Caco-2 (cell line): Measurements from ENCODE around the gene TWF2. TPM values are rescaled to one million over a fixed set of nuclear protein-coding genes. Genes with fewer than 3 reads are reported as not detected.

ENCODE experiments used
- BruUV-seq: library from RNA; stranded (reverse); fragments of 400-500 nt; replicated peaks from 2 replicates; lab custom pipeline; 2021; lab: Mats Ljungman, UMichigan
- CTCF ChIA-PET: fragments of 300-600 bp; sonication (Branson Sonifier 250); formaldehyde crosslinking; loops from one replicate; lab custom pipeline; 2022; ENCODE audit warnings: antibody characterized with exemption; lab: Charles Lee
- POLR2A ChIA-PET: fragments of 300-600 bp; sonication (Branson Sonifier 250); formaldehyde crosslinking; loops from one replicate; lab custom pipeline; 2022; ENCODE audit warnings: antibody characterized with exemption; lab: Charles Lee
- DNase-seq, 2 experiments: peaks; one replicate each; pipeline versions ENCODE4 v3.0.0 to v3.0.0-alpha.2; 2020 to 2022
- H3K27me3 ChIP-seq: replicated peaks from 2 replicates; pipeline ENCODE4 v1.6.0; 2011; ENCODE audit warnings: low read length; ENCODE audit not compliant: control insufficient read depth, insufficient read depth
- H3K36me3 ChIP-seq: 2 replicates; pipeline ENCODE4 v1.5.1; 2011; ENCODE audit warnings: low read length; ENCODE audit not compliant: control insufficient read depth, insufficient read depth
- H3K4me1 ChIP-seq: fragments of 250-450 bp; sonication (Bioruptor Pico); 2 replicates; pipeline ENCODE4 v1.5.1; 2020; ENCODE audit warnings: mild to moderate bottlenecking
- H3K4me3 ChIP-seq: 2 replicates; pipeline ENCODE4 v1.5.1; 2011; ENCODE audit warnings: low read depth, mild to moderate bottlenecking, control low read depth, low read length
- H3K9me3 ChIP-seq: fragments of 250-450 bp; sonication (Bioruptor Pico); 2 replicates; pipeline ENCODE4 v1.5.1; 2020; ENCODE audit warnings: mild to moderate bottlenecking, moderate library complexity
- H3K27ac Mint-ChIP-seq: one replicate; pipeline ENCODE4 v1.8.0; 2022; ENCODE audit warnings: mixed read lengths; ENCODE audit not compliant: unreplicated experiment
- H3K27me3 Mint-ChIP-seq: one replicate; pipeline ENCODE4 v1.8.0; 2022; ENCODE audit warnings: mixed read lengths; ENCODE audit not compliant: insufficient read depth, unreplicated experiment
- H3K36me3 Mint-ChIP-seq: one replicate; pipeline ENCODE4 v1.8.0; 2022; ENCODE audit warnings: mild to moderate bottlenecking, mixed read lengths; ENCODE audit not compliant: insufficient read depth, unreplicated experiment
- H3K4me1 Mint-ChIP-seq: one replicate; pipeline ENCODE4 v1.8.0; 2022; ENCODE audit warnings: low read depth, mixed read lengths; ENCODE audit not compliant: unreplicated experiment
- H3K4me3 Mint-ChIP-seq: one replicate; pipeline ENCODE4 v1.8.0; 2022; ENCODE audit warnings: mild to moderate bottlenecking, moderate library complexity, mixed read lengths; ENCODE audit not compliant: unreplicated experiment
- H3K9me3 Mint-ChIP-seq: one replicate; pipeline ENCODE4 v1.8.0; 2022; ENCODE audit warnings: mixed read lengths; ENCODE audit not compliant: unreplicated experiment
- intact Hi-C: fragments of 100-400 bp; cut with micrococcal nuclease; formaldehyde crosslinking; loops from one replicate; pipeline ENCODE4 v1.10.0; 2022; ENCODE audit not compliant: unreplicated experiment
- total RNA-seq: library from RNA; stranded (reverse); gene quantifications from 2 replicates; pipeline ENCODE4 v1.2.3, GENCODE V29; 2022
- TF ChIP-seq, protein P1 (sequence below), 2 experiments: fragments of 200-600 bp in 1 of 2; IDR thresholded peaks; 1 replicate in 1 of 2; 2 replicates in 1 of 2; pipeline versions ENCODE4 v1.5.1 to v1.8.0; 2011 to 2022; ENCODE audit warnings: antibody characterized with exemption in 1 of 2, control low read depth in 1 of 2, inconsistent platforms in 1 of 2, low read depth in 1 of 2, low read length in 1 of 2, mild to moderate bottlenecking in 1 of 2, moderate library complexity in 1 of 2; ENCODE audit not compliant: insufficient read depth in 1 of 2, severe bottlenecking in 1 of 2, unreplicated experiment in 1 of 2

TWF2 gene
- total RNA-seq, 1 experiment from 2014 or later = 29.9 TPM

DNA sequence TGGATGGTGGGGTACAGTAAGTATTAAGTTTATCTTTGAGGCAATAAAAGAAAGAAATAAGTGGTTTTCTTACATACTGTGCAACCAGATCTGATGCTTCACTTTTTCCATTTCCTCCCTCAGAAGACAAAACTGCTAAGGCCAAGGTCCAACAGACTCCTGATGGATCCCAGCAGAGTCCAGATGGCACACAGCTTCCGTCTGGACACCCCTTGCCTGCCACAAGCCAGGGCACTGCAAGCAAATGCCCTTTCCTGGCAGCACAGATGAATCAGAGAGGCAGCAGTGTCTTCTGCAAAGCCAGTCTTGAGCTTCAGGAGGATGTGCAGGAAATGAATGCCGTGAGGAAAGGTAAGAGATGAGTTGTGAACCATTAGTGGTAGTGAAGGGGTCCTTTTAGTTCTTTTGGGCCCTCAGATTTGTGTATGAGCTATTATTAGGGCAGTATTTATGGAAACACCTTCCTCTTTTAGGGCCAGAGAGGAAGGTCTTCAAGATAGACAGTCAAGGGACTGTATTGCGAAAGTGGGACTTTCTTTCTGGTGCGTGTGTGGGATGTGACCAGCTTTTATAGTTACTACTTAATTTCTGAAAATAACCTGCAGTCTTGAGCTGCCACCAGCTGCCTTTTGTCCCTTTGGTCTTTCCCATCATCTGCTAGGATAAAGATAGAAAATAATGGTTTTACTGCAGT, 36.4 kb downstream of the TWF2 start:
- Histone ChIP-seq H3K36me3 (no peaks in the 10 kb centered on the region; the same call in none of the 2 replicates), H3K27me3 (no peaks in the 10 kb centered on the region), H3K9me3 (no peaks in the 10 kb centered on the region), H3K4me1 (peaks cover 14% of the 10 kb centered on the region), H3K4me3 (no peak overlapping the region)
- no TSS peak for BruUV-seq
- no peak overlapping the region for H3K27ac Mint-ChIP-seq
- intact Hi-C loops = no loop called here
- no peak overlapping the region for H3K4me3 Mint-ChIP-seq
- TF ChIP-seq, protein P1, sequence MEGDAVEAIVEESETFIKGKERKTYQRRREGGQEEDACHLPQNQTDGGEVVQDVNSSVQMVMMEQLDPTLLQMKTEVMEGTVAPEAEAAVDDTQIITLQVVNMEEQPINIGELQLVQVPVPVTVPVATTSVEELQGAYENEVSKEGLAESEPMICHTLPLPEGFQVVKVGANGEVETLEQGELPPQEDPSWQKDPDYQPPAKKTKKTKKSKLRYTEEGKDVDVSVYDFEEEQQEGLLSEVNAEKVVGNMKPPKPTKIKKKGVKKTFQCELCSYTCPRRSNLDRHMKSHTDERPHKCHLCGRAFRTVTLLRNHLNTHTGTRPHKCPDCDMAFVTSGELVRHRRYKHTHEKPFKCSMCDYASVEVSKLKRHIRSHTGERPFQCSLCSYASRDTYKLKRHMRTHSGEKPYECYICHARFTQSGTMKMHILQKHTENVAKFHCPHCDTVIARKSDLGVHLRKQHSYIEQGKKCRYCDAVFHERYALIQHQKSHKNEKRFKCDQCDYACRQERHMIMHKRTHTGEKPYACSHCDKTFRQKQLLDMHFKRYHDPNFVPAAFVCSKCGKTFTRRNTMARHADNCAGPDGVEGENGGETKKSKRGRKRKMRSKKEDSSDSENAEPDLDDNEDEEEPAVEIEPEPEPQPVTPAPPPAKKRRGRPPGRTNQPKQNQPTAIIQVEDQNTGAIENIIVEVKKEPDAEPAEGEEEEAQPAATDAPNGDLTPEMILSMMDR (IDR thresholded peaks at IDR 0.05; ENCODE audit: insufficient read depth in 1 of 2, low read depth in 1 of 2, low read length in 1 of 2, severe bottlenecking in 1 of 2, unreplicated experiment in 1 of 2) = no peak
- ChIA-PET CTCF (interaction anchor here (2.0 kb wide), 1 partner anchor 18 kb away, joined by 7 read pairs; no protein-coding TSS in a partner anchor), POLR2A (no interaction called here)
- peaks cover 3% of the 10 kb centered on the region for H3K4me1 Mint-ChIP-seq
- peaks cover 89% of the 10 kb centered on the region for H3K36me3 Mint-ChIP-seq
- DNase-seq = no peak
- H3K27me3 Mint-ChIP-seq = no peaks in the 10 kb centered on the region
- no peaks in the 10 kb centered on the region for H3K9me3 Mint-ChIP-seq

DNA sequence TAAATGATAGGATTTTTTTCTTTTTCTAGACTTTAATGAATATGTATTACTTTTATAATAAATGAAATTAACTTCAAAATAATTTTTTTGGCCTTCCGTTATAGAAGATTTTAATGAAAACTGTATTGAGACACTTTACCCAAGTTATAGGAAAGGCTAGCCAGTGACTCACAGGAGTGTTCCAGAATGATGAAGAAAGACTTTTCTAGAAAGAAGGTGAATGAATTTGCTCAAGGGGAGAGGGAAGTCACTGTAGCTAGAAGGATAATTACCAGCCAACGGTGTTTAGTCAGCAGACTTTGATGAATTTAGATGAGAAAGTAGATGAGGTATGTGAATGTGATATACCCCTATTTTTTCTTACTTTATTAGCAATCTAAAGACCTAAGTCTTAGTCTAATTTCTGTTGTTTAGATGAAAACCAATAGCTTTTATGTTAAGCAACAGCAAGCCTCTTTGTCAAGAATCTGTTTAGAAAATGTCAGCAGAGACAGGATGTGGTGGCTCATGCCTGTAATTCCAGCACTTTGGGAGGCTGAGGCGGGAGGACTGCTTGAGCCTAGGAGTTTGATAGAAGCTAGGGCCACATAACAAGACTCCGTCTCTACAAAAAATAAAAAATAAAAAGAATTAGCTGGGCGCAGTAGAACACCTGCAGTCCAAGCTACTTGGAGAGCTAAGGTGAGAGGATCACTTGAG, 37.8 kb downstream of the TWF2 start:
- H3K27me3 Mint-ChIP-seq = no peaks in the 10 kb centered on the region
- H3K4me3 ChIP-seq = no peak overlapping the region
- ChIA-PET CTCF (interaction anchor here (0.5 to 2.0 kb wide), 2 partner anchors 19 to 259 kb away, joined by 4 to 7 read pairs; no protein-coding TSS in a partner anchor), POLR2A (interaction anchor here (0.9 kb wide), 1 partner anchor 9 kb away, joined by 3 read pairs; no protein-coding TSS in a partner anchor)
- H3K9me3 ChIP-seq = no peaks in the 10 kb centered on the region
- H3K27ac Mint-ChIP-seq = no peak overlapping the region
- peaks cover 75% of the 10 kb centered on the region for H3K36me3 Mint-ChIP-seq
- TF ChIP-seq, protein P1 (IDR thresholded peaks at IDR 0.05; ENCODE audit: insufficient read depth in 1 of 2, low read depth in 1 of 2, low read length in 1 of 2, severe bottlenecking in 1 of 2, unreplicated experiment in 1 of 2) = no peak
- peaks cover 28% of the 10 kb centered on the region for H3K4me1 ChIP-seq
- H3K4me1 Mint-ChIP-seq = peaks cover 7% of the 10 kb centered on the region
- H3K9me3 Mint-ChIP-seq = no peaks in the 10 kb centered on the region
- H3K4me3 Mint-ChIP-seq = no peak overlapping the region
- intact Hi-C loops = no loop called here
- BruUV-seq = no TSS peak
- no peaks in the 10 kb centered on the region for H3K27me3 ChIP-seq
- H3K36me3 ChIP-seq = no peaks in the 10 kb centered on the region; the same call in none of the 2 replicates
- no peak for DNase-seq
